NCI-H82 (cell line): ENCODE results near the gene NUSAP1.
"Not testable (repeated sequence)": the region's sequence is repeated elsewhere in the genome, so short reads cannot be mapped to it uniquely, and the experiment has no call there.

Experiments
- DNase-seq: peaks from one replicate; lab custom pipeline; 2025; lab: John Stamatoyannopoulos, UW

The NUSAP1 gene

GRCh38 chr15:41411441-41411840 is 78.8 kb downstream of the NUSAP1 start:
- DNase-seq, result no peak

- DNase-seq, result no peak
These were observed 83.6 kb downstream of the NUSAP1 start for GRCh38 chr15:41416128-41416741.

DNA sequence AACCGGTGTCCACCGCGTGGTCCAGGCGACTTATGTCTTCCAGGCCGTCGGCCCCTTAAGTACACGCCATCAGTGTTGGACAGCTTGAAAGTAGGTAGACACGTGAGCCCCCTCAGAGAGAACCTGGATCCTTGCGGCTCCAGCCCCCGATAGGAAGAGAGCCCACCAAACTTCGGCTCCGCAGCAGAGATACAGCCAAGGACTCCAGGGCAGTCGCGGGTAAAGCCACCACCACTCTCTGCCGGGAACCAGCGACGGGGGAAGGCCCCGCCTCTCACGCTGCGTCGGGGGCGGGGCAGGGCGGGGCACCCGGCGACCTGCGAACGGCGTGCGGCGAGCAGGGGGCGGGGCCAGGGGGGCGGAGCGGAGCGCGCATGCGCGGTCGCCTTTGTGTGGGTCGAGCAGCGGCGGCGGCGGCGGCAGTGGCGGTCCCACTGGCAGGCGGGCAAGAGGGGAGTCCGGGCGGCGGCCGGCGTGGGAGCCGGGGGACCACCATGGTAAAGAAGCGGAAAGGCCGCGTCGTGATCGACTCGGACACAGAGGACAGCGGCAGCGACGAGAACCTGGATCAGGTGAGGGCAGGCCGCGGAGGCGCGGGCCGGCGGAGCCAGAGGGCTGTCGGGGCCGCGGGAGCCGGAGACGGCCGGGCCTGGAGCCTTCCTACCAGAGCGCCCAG is 84.2 kb downstream of the NUSAP1 start, which contains the start of gene RTF1:
TSS of gene RTF1 (plus strand) at position 354 of the 676 bp plus-strand sequence. CDS start at position 375, 21 bp downstream.
- DNase-seq, result peak; percentile 94

DNA sequence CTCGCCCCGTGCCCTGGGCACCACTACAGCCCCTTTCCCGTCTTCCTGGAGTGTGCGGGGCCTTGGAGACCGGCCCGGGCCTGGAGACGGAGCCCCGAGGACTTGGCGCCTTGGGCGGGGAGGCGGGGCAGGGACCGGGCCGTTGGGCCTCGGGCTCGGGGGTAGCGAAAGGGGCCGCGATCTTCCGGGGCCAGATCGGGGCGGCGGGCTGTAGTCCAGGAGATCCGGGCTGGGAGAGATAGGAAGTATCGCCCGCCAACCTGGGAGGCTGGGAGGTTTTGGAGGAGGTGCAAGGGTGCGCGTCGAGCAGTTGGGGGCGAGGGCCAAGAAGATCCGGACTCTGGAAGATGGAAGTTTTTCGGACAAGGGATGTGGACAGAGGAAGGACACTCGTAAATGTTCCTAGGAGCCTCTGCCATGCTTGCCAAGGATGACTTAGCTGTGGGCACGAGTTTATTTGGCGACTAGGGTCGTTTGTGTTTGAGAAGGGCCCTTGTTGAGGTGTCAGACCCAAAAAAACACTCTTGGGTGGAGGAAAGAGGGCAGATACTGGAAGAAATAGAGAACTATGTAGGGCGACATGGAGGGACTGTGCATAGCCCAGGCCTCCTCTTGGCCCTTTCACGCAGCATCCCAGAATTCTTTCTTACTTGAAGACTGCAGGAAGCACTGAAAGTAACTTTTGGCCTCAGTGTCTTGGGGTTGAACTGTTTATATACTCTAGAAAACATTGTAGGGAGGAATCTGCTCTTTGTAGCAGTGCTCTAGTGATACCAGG is 84.9 kb downstream of the NUSAP1 start:
- peak; percentile 59 for DNase-seq

DNA sequence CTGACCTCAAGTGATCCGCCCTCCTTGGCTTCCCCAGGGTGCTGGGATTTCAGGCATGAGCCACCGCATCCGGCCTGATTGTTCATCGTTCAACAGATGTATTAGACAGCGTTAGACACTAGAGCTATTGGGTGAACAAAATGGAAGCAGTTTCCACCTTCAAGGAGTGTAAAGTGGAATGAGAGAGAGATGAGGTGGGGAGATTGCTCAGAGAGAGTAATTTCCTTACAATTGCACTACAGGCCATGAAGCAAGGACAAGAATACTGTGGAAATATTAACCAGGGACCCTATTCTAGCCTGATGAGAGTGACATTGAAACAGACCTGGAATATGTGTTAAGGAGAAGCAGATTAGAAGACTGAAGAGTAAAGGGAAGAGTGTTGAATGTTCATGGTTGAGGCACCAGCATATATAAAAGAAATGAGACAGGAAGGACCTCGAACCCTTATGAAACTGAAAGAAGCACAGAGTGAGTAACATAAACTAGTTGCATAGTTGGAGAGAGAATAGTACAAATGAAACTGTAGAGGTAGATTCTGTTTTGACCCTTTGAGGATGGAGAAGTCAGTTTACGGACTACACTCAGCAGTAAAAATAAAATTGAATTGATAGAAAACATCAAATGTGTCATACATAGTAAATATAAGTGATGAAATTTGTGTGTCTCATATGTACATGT is 91.4 kb downstream of the NUSAP1 start:
- DNase-seq, result no peak

DNA sequence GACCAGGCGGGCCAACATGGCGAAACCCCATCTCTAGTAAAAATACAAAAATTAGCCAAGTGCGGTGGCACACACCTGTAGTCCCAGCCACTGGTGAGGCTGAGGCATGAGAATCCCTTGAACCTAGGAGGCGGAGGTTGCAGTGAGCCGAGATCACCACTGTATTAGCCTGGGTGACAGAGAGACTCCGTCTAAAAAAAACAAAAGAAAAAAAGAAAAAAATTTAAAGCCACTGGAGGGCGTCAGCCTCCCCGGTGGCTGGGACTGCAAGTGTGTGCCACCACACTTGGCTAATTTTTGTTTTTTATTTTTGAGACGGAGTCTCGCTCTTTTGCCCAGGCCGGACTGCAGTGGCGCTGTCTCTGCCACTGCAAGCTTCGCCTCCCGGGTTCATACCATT is 92.1 kb downstream of the NUSAP1 start:
- no peak for DNase-seq

GRCh38 chr15:41425907-41426306 is 93.2 kb downstream of the NUSAP1 start:
- not testable (repeated sequence) for DNase-seq

GRCh38 chr15:41429003-41429890 is 96.6 kb downstream of the NUSAP1 start:
- DNase-seq, result no peak
